ENCODE results near the gene CGB2. TPM values are rescaled to one million over a fixed set of nuclear protein-coding genes. Genes with fewer than 3 reads are reported as not detected.
"Not testable (repeated sequence)": the region's sequence is repeated elsewhere in the genome, so short reads cannot be mapped to it uniquely, and the experiment has no call there.

The CGB2 gene
- total and polyA plus RNA-seq, 4 donors: 1.1 TPM; not detected in 3

GRCh38 chr19:49064768-49065611 lies 33.3 kb downstream of the CGB2 start, which contains the start of gene NTF4:
NTF4 (minus strand) TSS chr19:49064818; CDS start chr19:49061997, 2,821 bp downstream.
- Histone ChIP-seq H3K4me3 (ENCODE audit: low read length in 2 of 2) (peak within 1 kb of the TSS in 1 of 2 donors; percentile 8), H3K9me3 (ENCODE audit: control insufficient read depth, low read length) (no peaks in the 10 kb centered on the region), H3K27me3 (ENCODE audit: control insufficient read depth in 1 of 2, insufficient read depth in 2 of 2, low read length in 1 of 2) (no peaks in the 10 kb centered on the region), H3K4me1 (ENCODE audit: control insufficient read depth in 1 of 2, insufficient read depth in 2 of 2, low read length in 2 of 2) (no peaks in the 10 kb centered on the region), H3K27ac (ENCODE audit: low read depth in 1 of 2, low read length in 2 of 2) (no peak within 1 kb of the TSS), H3K36me3 (ENCODE audit: control insufficient read depth in 1 of 2, insufficient read depth in 2 of 2, low read length in 1 of 2) (no peaks in the 10 kb centered on the region)
- ATAC-seq (ENCODE audit: low FRiP score): no peak
- no peak for DNase-seq
- intact Hi-C loops (cut with DNase I): no loop called here
- WGBS, 2 donors: 8 to 11% methylated on average over 35 to 53 of the region's 53 CpGs

GRCh38 chr19:49065905-49066512 lies 34.3 kb downstream of the CGB2 start:
- no peaks in the 10 kb centered on the region for H3K4me1 ChIP-seq (ENCODE audit: control insufficient read depth in 1 of 2, insufficient read depth in 2 of 2, low read length in 2 of 2)
- intact Hi-C loops (cut with DNase I): no loop called here
- H3K27ac ChIP-seq (ENCODE audit: low read depth in 1 of 2, low read length in 2 of 2): no peak overlapping the region
- WGBS, 2 donors: 78 to 82% methylated on average over 11 to 13 of the region's 13 CpGs
- H3K4me3 ChIP-seq (ENCODE audit: low read length in 2 of 2): no peak overlapping the region
- no peaks in the 10 kb centered on the region for H3K9me3 ChIP-seq (ENCODE audit: control insufficient read depth, low read length)
- ATAC-seq (ENCODE audit: low FRiP score) (no peak), DNase-seq (no peak)
- no peaks in the 10 kb centered on the region for H3K36me3 ChIP-seq (ENCODE audit: control insufficient read depth in 1 of 2, insufficient read depth in 2 of 2, low read length in 1 of 2)
- no peaks in the 10 kb centered on the region for H3K27me3 ChIP-seq (ENCODE audit: control insufficient read depth in 1 of 2, insufficient read depth in 2 of 2, low read length in 1 of 2)

- WGBS, 2 donors: 47 to 52% methylated on average over 3 of the region's 3 CpGs
- no peak for ATAC-seq (ENCODE audit: low FRiP score)
- intact Hi-C loops (cut with DNase I): no loop called here
Observed at GRCh38 chr19:49067554-49067953, 35.9 kb downstream of the CGB2 start.

GRCh38 chr19:49069026-49069425 lies 37.3 kb downstream of the CGB2 start:
- no peaks in the 10 kb centered on the region for H3K9me3 ChIP-seq (ENCODE audit: control insufficient read depth, low read length)
- H3K4me3 ChIP-seq (ENCODE audit: low read length in 2 of 2): no peak overlapping the region
- H3K36me3 ChIP-seq (ENCODE audit: control insufficient read depth in 1 of 2, insufficient read depth in 2 of 2, low read length in 1 of 2): no peaks in the 10 kb centered on the region
- no peaks in the 10 kb centered on the region for H3K27me3 ChIP-seq (ENCODE audit: control insufficient read depth in 1 of 2, insufficient read depth in 2 of 2, low read length in 1 of 2)
- no peak for ATAC-seq (ENCODE audit: low FRiP score)
- no peak for DNase-seq
- no peaks in the 10 kb centered on the region for H3K4me1 ChIP-seq (ENCODE audit: control insufficient read depth in 1 of 2, insufficient read depth in 2 of 2, low read length in 2 of 2)
- no peak overlapping the region for H3K27ac ChIP-seq (ENCODE audit: low read depth in 1 of 2, low read length in 2 of 2)
- intact Hi-C loops (cut with DNase I): no loop called here
- WGBS, 2 donors: 94% methylated on average over 9 of the region's 9 CpGs

More at GRCh38 chr19:49067554-49067953, 35.9 kb downstream of the CGB2 start:
- Histone ChIP-seq H3K36me3 (ENCODE audit: control insufficient read depth in 1 of 2, insufficient read depth in 2 of 2, low read length in 1 of 2) (no peaks in the 10 kb centered on the region), H3K27me3 (ENCODE audit: control insufficient read depth in 1 of 2, insufficient read depth in 2 of 2, low read length in 1 of 2) (no peaks in the 10 kb centered on the region), H3K27ac (ENCODE audit: low read depth in 1 of 2, low read length in 2 of 2) (no peak overlapping the region), H3K9me3 (ENCODE audit: control insufficient read depth, low read length) (no peaks in the 10 kb centered on the region), H3K4me3 (ENCODE audit: low read length in 2 of 2) (no peak overlapping the region), H3K4me1 (ENCODE audit: control insufficient read depth in 1 of 2, insufficient read depth in 2 of 2, low read length in 2 of 2) (no peaks in the 10 kb centered on the region)
- no peak for DNase-seq

- Histone ChIP-seq H3K4me3 (ENCODE audit: low read length in 2 of 2) (no peak overlapping the region), H3K9me3 (ENCODE audit: control insufficient read depth, low read length) (no peaks in the 10 kb centered on the region), H3K27me3 (ENCODE audit: control insufficient read depth in 1 of 2, insufficient read depth in 2 of 2, low read length in 1 of 2) (no peaks in the 10 kb centered on the region), H3K4me1 (ENCODE audit: control insufficient read depth in 1 of 2, insufficient read depth in 2 of 2, low read length in 2 of 2) (no peaks in the 10 kb centered on the region), H3K36me3 (ENCODE audit: control insufficient read depth in 1 of 2, insufficient read depth in 2 of 2, low read length in 1 of 2) (no peaks in the 10 kb centered on the region), H3K27ac (ENCODE audit: low read depth in 1 of 2, low read length in 2 of 2) (no peak overlapping the region)
- 96 to 97% methylated on average over 21 of the region's 21 CpGs for WGBS, 2 donors
- DNase-seq (no peak), ATAC-seq (ENCODE audit: low FRiP score) (no peak)
- intact Hi-C loops (cut with DNase I): no loop called here
Observed at GRCh38 chr19:49070416-49070815, 38.7 kb downstream of the CGB2 start.

GRCh38 chr19:49071860-49072547 lies 40.3 kb downstream of the CGB2 start:
- WGBS, 2 donors: 3% methylated on average over 84 to 93 of the region's 93 CpGs
- ATAC-seq (ENCODE audit: low FRiP score) (no peak), DNase-seq (no peak)
- Histone ChIP-seq H3K4me3 (ENCODE audit: low read length in 2 of 2) (no peak overlapping the region), H3K27me3 (ENCODE audit: control insufficient read depth in 1 of 2, insufficient read depth in 2 of 2, low read length in 1 of 2) (no peaks in the 10 kb centered on the region), H3K27ac (ENCODE audit: low read depth in 1 of 2, low read length in 2 of 2) (no peak overlapping the region), H3K4me1 (ENCODE audit: control insufficient read depth in 1 of 2, insufficient read depth in 2 of 2, low read length in 2 of 2) (no peaks in the 10 kb centered on the region), H3K36me3 (ENCODE audit: control insufficient read depth in 1 of 2, insufficient read depth in 2 of 2, low read length in 1 of 2) (no peaks in the 10 kb centered on the region), H3K9me3 (ENCODE audit: control insufficient read depth, low read length) (no peaks in the 10 kb centered on the region)
- intact Hi-C loops (cut with DNase I): no loop called here

DNA sequence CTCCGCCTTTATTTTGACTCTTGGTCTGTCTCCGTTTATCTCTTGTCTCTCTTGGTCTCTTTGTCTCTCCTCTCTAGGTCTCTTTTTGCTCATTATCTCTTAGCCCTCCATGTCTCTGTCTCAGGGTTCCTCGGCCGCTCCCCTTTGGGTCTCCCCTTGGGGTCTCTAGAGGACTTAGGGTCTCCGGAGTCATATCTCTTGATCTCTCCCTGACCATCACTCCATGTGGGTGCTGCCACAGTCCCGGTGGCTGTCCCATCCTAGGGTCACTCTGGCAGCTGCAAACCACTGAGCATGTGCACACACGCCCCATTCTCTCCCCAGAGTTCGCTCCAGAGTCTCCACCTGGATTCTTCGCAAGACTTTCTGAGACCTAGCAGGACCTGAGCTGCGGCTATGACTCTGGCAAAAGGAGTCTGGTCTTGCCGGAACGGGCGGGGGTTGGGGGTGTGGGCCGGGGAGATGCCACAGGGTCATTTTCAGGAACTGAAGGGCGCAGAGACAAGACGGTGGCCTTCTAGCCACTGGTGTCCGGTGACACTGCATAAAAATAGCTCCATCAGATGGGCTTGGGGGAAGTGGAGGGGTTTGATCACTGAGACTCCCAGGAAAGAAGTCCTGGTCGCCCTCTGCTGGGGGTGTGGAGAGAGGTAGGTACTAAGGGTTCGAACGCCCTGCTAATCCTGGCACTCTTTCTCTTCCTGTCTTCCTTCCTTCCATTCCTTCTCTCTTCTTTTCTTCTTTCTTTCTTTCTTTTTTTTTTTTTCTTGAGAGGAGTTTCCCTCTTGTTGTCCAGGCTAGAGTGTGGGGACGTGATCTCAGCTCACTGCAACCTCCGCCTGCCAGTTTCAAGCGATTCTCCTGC lies 42.1 kb downstream of the CGB2 start:
- Histone ChIP-seq H3K27me3 (ENCODE audit: control insufficient read depth in 1 of 2, insufficient read depth in 2 of 2, low read length in 1 of 2) (no peaks in the 10 kb centered on the region), H3K4me1 (ENCODE audit: control insufficient read depth in 1 of 2, insufficient read depth in 2 of 2, low read length in 2 of 2) (no peaks in the 10 kb centered on the region), H3K36me3 (ENCODE audit: control insufficient read depth in 1 of 2, insufficient read depth in 2 of 2, low read length in 1 of 2) (no peaks in the 10 kb centered on the region), H3K9me3 (ENCODE audit: control insufficient read depth, low read length) (no peaks in the 10 kb centered on the region), H3K27ac (ENCODE audit: low read depth in 1 of 2, low read length in 2 of 2) (no peak overlapping the region), H3K4me3 (ENCODE audit: low read length in 2 of 2) (no peak overlapping the region)
- ATAC-seq (ENCODE audit: low FRiP score) (peak; percentile 19), DNase-seq (no peak)
- intact Hi-C loops (cut with DNase I): no loop called here
- 61 to 65% methylated on average over 23 of the region's 23 CpGs for whole genome bisulfite sequencing, 2 donors

- 13 to 15% methylated on average over 7 to 8 of the region's 9 CpGs for WGBS, 2 donors
- H3K27me3 ChIP-seq (ENCODE audit: control insufficient read depth in 1 of 2, insufficient read depth in 2 of 2, low read length in 1 of 2); ATAC-seq (ENCODE audit: low FRiP score); H3K4me3 ChIP-seq (ENCODE audit: low read length in 2 of 2); intact Hi-C loops (cut with DNase I); H3K36me3 ChIP-seq (ENCODE audit: control insufficient read depth in 1 of 2, insufficient read depth in 2 of 2, low read length in 1 of 2); H3K4me1 ChIP-seq (ENCODE audit: control insufficient read depth in 1 of 2, insufficient read depth in 2 of 2, low read length in 2 of 2); H3K9me3 ChIP-seq (ENCODE audit: control insufficient read depth, low read length); H3K27ac ChIP-seq (ENCODE audit: low read depth in 1 of 2, low read length in 2 of 2): not testable (repeated sequence)
- DNase-seq: peak; percentile 85 to 89
Observed at GRCh38 chr19:49074869-49075268, 43.2 kb downstream of the CGB2 start.

All from aorta (tissue), 5 donors.